Uterus (tissue), 2 donors: Measurements from ENCODE around the gene AMIGO3.
A peak's percentile ranks its signal among the peaks of the same experiment; 100 is the strongest.

Experiments used
- POLR2A ChIP-seq, 2 donors: fragments of 450-650 bp; IDR thresholded peaks; one replicate each; pipeline ENCODE4 v1.6.1; 2016; ENCODE audit warnings: antibody characterized with exemption in 2 of 2, mild to moderate bottlenecking in 1 of 2, moderate library complexity in 1 of 2
- TF ChIP-seq, protein P1 (sequence below), 4 experiments: fragments of 200-600 bp in 2 of 4; fragments of 450-650 bp in 2 of 4; sonication (generic) in 2 of 4; IDR thresholded peaks; one replicate each; pipeline ENCODE4 v1.5.1; 2016 to 2019; ENCODE audit warnings: antibody characterized with exemption in 4 of 4, mild to moderate bottlenecking in 2 of 4, moderate library complexity in 1 of 4

- TF ChIP-seq, protein P1, sequence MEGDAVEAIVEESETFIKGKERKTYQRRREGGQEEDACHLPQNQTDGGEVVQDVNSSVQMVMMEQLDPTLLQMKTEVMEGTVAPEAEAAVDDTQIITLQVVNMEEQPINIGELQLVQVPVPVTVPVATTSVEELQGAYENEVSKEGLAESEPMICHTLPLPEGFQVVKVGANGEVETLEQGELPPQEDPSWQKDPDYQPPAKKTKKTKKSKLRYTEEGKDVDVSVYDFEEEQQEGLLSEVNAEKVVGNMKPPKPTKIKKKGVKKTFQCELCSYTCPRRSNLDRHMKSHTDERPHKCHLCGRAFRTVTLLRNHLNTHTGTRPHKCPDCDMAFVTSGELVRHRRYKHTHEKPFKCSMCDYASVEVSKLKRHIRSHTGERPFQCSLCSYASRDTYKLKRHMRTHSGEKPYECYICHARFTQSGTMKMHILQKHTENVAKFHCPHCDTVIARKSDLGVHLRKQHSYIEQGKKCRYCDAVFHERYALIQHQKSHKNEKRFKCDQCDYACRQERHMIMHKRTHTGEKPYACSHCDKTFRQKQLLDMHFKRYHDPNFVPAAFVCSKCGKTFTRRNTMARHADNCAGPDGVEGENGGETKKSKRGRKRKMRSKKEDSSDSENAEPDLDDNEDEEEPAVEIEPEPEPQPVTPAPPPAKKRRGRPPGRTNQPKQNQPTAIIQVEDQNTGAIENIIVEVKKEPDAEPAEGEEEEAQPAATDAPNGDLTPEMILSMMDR (IDR thresholded peaks at IDR 0.05): peak in 1 of 4 experiments; percentile 2
- TF ChIP-seq POLR2A (IDR thresholded peaks at IDR 0.05): peak; percentile 47 to 82
Measured at GRCh38 chr3:49723628-49724551, 4.4 kb upstream of the AMIGO3 start, which contains the start of gene GMPPB.
